Astrocyte of the hippocampus (primary cell): Measurements from ENCODE around the gene TSPAN32.
A peak's percentile ranks its signal among the peaks of the same experiment; 100 is the strongest.
"Not testable (repeated sequence)": the region's sequence is repeated elsewhere in the genome, so short reads cannot be mapped to it uniquely, and the experiment has no call there.

ENCODE experiments used
- DNase-seq: peaks from one replicate; pipeline ENCODE4 v3.0.0; 2011; ENCODE audit warnings: low read depth, low spot score

The TSPAN32 gene

DNA sequence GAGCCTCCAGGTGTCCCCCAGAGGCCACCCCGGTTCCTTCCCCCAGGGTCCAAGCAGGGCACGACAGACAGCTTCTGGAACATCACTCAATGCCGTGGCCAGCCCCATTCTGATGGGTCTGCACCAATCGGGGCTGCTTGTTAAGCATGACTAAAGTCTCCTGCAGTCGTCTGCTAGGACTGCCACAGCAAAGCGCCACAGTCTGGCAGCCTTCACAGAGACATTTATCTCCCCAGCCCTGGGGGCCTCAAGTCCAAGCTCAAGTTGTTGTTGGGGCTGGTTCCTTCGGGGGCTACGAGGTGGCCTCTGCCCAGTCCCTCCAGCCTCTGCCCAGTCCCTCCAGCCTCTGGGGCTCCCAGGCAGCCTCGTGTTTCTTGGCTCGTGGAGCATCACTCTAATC is 61.3 kb downstream of the TSPAN32 start:
- no peak for DNase-seq

DNA sequence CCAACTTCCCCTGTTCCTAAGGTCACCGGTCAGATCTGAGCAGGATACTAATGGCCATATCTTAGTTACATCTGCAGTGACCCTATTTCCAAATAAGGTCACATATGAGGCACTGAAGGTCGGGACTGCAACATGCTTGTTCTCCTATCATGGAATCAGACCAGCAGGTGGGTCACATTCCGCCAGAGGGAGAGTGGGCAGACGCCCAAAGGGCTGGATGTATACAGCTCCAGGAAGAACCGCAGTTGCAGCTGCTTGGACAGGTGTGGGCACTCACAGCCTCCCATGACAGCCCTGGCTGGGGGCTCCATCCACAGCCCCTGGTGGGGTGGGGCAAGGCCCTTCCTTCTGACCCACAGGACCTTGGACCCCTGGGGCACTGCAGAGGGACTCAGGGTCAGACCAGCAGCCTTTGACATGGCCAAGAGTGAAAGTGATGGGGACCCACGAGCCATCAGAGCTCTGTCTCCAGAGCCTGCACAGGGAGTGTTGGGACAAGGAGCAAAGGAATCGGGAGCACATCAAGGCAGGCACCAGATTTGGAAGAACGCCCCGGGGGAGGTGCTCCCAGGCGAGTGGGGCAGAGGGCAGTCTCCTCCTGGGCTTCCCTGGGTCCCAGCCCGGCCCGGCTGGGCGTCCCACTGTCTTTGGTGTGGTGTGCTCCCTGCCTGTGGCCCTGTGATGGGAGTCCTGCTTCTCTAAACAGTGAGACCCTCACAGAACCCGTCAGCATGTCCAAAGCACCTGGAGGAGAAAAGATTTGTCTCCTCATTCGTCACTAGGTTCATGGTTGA is 62.0 kb downstream of the TSPAN32 start:
- DNase-seq, result no peak

DNA sequence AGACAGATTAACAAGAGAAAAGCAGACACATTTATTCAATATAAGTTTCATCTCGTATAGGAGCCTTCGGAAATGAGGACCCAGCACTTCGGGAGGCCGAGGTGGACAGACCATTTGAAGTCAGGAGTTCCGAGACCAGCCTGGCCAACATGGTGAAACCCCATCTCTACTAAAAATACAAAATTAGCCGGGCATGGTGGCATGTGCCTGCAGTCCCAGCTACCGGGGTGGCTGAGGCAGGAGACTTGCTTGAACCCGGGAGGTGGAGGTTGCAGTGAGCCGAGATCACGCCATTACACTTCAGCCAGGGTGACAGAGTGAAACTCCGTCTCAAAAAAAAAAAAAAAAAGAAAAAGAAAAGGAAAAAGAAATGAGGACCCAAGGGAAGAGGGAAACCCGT is 62.6 kb downstream of the TSPAN32 start:
- not testable (repeated sequence) for DNase-seq

DNA sequence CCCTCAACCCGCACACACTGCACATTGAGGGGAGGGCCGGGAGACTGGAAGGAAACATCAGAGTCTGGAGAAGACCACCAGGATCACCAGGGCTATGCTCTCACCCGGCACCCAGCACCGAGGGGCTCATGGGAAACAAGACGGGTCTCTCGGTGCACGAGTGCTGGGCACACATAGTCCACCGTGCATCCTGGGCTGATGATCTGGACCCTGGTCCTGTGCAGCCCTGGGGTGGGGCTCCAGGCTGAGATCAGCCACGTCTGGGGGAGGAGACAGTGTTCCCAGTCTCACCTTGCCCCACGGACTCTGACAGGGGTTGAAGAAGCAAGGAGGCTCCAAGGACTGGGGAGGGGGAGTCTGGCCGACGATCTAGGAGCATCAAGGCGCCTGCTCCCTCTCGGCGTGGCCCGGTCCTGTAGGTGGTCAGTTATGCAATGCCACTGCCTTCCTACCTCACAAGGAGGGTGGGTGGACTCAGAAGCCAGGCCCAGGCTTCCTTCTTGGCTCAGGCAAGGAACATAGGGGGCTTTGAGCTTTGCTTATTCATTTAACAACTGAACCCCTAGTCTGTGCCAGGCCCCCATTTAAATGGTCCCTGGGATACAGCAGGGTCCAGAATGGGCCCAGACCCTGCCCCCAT is 63.9 kb downstream of the TSPAN32 start:
- no peak for DNase-seq

- DNase-seq, result peak; percentile 68
Measured at GRCh38 chr11:2366276-2366675, 64.5 kb downstream of the TSPAN32 start.

DNA sequence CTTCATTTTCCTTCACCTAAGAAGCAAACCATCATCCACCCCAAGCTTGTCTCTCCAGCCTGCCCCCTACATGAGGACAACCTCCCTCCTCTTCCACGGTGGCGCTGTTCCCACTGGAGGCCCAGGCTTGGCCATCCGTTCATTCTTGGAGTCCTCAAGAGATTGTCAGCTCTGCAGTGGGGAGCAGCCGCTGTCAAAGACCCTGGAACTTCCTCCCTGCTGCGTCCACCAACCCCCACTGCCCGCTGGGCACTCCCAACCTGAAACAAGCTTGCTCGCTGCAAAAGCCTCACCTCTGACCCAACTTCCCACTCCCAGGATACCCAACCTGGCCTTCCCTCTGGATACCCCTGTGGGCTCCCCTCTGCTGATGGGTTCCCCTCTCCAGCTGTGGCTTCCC is 64.9 kb downstream of the TSPAN32 start:
- DNase-seq, result no peak

DNA sequence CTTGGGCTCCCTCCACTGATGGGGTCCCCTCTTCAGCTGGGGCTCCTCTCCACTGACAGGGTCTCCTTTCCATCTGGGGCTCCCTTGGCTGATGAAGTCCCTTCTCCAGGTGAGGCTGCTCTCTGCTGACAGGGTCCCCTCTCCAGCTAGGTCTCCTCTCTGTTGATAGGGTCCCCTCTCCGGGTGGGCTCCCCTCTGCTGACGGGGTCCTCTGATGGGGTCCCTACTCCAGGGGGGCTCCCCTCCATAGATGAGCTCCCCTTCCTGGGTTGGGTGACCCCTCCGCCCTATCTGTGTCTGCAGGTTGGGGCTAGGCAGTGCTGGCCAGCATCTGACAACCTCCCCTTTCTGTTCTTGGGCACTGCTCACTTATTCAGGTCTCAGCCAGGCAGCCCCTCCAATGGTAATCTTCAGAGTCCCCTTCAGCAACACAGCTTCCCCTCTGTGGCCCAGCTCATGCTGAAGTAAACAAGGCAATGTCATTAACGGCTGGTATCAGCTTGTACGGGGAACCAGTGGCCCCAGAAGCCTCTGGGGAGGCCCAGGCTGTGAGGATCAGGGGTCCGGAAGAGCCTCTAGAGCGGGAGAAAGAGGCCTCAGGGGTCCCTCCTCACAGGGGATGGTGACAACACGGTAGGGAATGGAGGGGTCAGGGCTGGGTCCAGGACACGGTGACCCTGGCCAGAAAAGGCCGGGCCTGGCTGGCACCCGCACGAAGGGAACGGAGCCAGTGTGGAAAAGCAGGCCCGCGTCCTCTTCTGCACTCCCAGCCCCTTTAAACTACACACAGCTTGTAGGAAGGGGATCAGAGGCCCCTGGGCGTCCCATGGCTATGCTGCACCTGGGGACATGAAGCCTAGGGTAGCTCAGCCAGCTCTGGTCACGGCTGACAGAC is 65.7 kb downstream of the TSPAN32 start:
- no peak for DNase-seq
